GM18909 (cell line): ENCODE results near the gene USP6NL.
"Not testable (repeated sequence)": the region's sequence is repeated elsewhere in the genome, so short reads cannot be mapped to it uniquely, and the experiment has no call there.

ENCODE experiments used
- ATAC-seq: cut with Tn5 transposase; IDR thresholded peaks from one replicate; pipeline ENCODE4 v1.9.1; 2021; ENCODE audit warnings: mild to moderate bottlenecking; ENCODE audit not compliant: unreplicated experiment, poor library complexity

USP6NL gene

DNA sequence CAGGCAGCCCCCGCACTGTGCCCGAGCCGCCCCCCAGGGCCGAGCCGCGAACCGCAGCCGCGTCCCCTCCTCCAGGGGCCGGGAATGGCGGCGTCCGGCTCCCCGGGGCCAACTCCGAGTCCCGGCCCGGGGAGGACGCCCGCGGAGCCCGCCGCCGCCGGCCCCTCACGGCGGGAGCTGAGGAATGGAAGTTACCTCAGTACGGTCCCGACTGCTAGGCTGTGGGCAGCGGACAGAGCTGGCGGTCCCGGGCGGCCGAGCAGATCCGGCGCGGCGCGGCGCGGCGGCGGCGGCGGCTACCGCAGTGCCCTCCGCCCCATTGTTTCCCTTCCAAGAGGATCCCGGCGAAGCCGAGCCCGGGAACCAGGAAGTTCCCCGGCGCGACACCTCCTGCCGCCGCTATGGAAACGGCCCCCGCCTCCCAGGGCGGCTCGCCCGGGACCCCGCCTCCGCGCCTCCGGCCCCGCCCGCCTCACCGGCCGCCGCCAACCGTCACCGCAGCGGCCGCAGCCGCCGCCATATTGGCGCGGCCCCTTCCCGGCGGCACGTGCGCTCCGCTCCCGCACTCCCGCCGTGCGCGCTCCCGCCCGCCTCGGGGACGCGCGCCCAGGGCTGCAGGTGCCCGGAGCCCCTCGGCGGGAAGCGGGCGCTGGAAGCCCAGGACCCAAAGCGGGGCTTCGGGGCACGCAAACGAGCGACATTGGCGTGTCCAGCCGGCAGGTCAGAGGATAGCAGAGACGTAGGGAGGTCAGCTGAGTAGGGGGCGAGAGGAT, at the start of gene USP6NL:
Gene USP6NL, minus strand, starts transcription at position 403 of the 773 bp plus-strand sequence. CDS start 14,016 bp downstream, outside the sequence.
- peak; percentile 66 for ATAC-seq

DNA sequence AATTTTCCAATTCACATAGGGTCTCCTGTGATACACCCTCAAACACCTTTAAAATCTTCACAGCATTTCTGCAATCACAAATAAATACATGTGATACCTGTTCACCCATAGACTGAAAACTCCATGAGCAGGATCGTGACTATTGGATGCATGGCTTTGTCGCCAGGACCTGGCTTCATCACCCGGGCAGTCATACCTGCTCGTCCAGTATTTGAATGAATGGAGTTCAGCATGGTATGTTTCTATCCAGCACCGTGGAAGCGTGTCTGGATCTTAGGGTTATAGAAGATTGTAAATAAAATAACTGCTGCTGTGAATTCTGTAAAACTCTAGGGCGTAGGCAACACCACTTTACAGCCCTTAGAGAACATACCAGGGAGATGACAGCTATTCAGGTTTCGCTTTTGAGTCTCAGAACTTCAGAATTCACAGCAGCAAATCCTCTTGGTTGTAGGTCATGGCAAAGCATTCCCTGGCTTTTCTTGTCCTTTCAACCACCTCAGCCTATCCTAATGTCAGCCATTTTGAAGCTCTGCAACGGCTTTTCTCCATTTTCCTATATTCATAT, 47.4 kb upstream of the USP6NL start:
- no peak for ATAC-seq

DNA sequence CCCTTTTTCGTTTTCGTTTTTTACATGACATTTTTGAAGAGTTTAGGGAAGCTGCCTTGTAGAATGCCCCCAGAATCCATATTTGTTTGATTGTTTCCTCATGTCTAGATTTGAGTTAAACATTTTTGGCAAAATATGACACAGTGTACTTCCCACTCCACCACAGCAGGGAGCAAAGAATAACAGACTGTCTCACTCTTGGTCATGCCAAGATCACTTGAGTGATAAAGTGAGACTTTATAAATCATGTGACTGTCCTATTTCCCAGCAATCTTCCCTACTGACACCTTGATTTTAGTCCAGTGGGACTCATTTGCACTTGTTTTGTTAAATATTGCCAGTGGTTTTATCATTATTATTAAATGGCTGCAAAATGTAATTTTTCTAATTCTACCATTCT, 44.4 kb upstream of the USP6NL start:
- ATAC-seq: no peak

DNA sequence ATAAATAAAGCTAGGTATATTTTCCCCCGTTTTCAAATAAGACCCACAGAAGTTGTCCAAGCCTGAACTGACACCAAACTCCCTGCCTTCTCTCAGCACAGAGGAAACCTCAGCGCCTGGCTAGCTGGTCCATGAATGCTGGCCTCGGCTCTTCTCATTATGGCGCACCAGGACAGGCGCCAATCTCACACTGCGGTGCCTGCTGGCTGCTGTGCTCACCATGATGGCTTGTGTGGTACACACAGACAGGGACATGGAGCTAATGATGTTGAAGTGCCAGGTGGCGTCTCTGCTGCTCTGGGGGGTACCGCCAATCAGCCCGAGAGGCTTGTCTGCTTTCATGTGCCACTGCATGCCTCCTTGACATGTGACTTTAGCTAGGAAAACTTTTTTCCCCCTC, 43.2 kb upstream of the USP6NL start:
- no peak for ATAC-seq

DNA sequence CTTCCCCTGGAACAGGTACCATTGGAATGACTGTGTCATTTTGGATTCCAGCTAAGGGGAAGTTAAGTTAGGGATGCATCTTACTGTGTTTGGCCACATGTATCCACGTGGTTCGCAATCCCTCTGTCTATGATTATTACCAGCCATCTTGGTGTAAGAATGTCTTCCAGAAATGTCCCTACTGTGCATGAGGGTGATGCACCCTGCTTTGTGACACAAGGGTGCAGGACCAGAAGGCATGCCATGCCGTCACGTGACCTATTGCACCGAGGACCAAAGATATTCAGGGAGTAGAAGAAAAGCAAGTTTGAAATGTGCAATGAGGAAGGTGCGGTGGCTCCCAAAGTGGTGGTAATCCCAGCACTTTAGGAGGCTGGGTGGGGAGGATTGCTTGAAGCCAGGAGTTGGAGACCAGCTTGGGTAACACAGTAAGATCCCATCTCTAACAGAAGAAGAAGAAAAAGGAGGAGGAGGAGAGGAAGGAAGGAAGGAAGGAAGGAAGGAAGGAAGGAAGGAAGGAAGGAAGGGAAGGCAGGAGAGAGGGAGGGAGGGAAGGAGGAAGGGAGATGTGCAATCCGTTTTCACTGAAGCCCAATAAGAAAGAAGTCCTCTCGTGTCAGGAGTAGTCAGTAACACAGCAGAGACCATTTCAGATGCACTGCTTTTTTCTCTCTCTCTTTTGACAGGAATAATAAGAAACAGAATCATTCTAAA, 42.5 kb upstream of the USP6NL start:
- no peak for ATAC-seq

DNA sequence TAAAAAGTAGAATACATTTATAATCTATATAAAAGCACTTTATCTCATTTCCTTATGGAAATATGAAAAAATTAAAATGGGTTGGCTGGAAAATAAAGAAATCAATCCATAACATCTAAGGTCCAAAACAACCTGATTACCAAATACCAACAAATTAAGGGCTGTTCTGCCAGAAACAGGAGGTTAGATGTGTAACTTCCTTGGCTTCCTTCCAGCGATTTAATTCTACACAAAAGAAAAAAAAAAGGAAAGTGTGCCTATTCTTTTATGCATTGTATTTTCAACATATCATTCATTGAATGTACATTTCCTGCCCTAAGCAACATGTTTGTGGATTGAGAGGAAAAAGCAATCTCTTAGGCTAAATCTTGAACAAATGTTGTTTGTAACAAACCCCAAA, 36.2 kb upstream of the USP6NL start:
- no peak for ATAC-seq

DNA sequence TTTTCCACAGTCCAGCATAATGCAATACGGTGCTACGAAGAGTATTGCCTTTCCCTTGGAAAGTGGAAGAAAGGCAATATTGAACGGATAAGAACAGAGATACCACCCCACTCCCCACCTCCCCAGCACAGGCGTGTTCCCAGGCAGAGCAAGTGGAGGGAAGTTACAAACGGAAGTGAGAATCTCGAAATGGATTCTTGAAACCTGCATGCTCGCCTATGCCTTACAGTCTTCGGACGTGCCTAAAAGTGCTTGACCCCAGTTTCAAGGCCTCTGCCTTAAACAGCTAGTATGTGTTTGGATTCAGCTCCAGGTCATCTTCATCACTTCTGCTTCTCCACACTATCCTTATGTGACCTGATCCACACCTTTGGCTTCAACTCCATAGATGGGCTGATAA, 35.0 kb upstream of the USP6NL start:
- no peak for ATAC-seq

DNA sequence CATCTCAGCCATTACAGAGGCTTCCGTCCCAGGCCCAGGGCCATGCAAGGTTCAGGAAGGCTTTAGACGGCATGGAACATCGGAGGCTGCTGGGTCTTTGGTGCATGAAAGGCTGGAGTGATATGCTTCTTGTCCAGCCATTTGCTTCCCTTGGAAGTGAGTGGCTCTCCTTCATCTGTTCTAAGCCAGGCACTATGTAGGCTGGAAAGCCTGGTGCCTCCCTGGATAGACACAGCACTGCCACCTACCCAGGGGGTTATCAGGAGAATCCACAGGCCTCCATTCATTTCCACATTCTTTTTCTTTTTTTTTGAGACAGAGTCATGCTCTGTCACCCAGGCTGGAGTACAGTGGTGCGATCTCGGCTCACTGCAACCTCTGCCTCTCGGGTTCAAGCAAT, 31.6 kb upstream of the USP6NL start:
- no peak for ATAC-seq

DNA sequence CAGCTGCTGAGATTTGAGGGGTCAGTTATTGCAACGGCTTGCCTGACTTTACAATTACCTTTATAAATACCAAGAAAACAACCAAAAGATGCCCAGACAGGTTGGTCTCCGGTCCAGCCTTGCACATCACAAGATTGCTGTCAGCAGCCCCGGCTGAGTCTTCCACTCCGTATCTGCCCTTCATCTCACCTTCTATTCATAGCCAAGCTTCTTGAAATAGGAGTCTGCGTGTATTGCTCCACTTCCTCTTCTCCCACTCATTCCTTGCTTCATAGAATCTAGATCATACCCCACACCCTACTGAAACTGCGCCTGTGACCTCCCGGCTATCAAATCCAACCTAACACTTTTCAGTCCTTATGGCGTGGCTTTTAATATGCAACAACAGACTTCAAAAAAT, 31.1 kb upstream of the USP6NL start:
- ATAC-seq: no peak

DNA sequence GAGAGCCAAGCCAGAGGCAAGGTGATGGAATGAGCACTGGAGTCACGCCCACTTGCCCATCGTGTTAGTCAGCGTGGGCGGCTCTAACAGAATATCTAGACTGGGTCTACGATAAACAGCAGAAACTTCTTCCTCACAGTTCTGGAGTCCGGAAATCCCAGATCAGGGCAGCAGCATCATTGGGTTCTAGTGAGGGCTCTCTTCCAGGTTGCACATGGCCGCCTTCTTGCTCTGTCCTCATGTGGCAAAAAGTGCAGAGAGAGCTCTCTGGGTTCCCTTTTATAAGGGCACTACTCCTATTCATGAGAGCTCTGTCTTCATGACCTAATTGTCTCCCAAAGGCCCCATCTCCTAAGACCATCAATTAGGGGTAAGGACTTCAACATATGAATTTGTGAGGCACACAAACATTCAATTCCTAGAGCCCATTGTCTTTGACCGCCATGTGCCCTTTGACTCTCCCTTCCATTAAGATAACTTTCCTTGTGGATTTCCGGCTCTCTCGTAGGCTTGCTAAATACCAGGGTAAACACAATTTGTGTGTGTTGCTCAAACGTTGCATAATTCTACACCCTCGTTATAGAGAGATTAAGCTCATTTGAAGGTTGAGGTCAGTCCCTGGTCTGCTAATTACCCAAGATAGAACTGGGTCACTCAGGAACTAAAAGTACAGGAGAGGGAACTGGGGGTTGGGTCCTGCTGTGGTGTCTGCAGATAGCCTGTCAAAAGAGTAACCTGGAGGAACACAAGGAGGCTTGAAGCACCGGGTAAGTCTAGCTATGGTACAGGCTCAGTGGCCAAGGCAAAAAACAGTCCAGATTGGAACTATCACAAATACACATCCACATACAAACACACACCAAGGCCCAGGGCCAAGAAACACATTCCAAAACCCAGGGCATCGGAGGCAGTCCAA, 28.7 kb upstream of the USP6NL start:
- no peak for ATAC-seq

DNA sequence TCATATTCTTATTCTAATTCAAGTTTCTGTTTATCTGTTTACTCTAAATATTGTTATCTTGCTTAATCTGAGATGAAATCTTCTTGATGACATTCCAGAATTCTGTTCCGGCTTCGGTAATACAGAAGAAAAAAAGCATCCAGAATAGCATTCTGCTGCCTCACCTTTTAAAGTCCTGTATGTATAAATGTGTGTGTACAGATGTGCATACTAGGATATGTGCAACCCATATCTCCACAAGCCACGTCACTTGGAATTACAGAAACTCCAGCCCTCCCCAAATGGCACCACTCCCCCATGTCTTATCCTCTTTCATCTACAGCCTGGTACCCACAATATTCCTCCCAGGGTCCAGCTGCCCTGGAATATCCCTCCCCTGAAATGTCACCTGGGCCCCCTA, 27.9 kb upstream of the USP6NL start:
- ATAC-seq: no peak

DNA sequence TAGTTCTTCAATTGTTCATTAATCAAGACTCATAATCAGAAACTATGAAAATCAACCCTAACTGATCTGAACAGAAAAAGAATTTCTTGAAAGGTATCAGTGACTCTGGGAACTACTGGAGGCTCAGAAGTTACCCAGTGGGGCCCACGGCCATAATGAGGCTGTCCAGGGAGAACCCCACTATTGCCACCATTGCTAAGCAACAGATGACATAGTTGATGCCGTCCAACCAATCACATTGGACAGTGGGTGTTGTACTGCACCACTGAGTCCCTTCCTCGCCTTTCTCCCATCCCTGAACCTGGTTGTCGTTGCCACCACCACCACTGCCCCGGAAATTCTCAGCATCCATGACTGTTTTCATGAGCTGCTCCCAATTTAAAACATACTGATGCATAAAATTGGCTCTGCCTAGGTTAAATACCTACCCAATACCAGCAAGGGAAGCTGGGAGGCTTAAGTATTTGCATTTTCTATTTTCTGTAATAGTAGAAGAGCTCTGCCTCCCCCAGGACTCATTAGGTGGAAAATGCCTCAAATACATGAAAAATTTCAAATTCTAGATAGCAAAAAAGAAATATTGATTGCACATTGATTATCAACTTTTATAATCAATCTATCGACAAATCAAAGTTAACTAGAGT, 26.7 kb upstream of the USP6NL start:
- peak; percentile 71 for ATAC-seq

DNA sequence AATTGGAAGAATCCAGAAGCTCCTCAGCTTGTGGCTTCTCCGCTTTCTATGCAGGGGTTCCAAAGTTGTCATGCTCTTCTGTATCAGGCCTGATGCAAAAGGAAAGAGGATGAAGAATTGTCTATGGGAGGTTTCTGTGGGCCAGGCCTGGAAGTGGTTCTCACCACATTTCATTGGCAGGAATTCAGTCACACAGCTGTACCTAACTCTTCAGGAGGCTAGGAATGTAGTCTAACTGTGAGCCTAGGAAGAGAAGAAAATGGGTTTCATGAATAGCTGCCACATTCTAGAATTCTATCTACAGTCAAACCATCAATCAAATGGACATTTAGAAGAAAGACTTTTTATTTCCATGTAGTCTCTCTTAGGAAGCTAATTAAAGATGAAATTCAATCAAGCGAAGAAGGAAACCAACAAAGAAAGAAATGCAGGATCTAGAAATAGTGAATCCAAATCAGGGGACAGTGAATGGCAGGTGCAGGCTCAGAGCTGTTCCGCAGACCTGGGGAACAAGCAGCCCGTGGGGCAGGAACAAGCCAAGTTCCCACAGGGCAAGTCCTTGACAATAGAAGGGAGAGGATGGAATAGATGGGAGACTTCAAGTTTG, 25.4 kb upstream of the USP6NL start:
- ATAC-seq: no peak

DNA sequence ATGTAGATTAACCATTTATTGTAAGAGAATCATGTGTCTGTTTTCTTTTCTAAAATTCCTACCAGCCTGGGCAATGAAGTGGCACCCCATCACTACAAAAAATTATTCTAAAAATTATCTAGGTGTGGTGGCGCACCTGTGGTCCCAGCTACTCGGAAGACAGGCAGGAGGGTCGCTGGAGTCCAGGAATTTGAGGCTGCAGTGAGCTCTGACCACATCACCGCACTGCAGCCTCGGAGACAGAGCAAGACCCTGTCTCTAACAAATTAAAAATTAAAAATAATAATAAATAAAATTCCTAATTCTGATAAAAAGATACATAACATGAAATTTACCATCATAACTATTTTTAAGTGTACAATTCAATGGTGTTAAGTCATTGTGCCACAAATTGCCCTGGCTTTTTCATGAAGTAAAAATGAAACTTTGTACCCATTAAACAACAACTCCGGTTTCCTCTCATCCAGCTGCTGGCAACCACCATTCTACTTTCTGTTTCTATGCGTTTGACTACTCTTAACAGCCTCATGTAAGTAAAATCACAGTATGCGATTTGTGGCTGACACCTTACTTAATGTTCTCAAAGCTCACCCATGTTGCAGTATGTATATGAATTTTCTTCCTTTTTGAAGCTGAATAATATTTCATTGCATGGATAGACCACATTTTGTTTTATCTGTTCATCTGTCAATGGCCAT, 20.6 kb upstream of the USP6NL start:
- peak; percentile 99 for ATAC-seq

DNA sequence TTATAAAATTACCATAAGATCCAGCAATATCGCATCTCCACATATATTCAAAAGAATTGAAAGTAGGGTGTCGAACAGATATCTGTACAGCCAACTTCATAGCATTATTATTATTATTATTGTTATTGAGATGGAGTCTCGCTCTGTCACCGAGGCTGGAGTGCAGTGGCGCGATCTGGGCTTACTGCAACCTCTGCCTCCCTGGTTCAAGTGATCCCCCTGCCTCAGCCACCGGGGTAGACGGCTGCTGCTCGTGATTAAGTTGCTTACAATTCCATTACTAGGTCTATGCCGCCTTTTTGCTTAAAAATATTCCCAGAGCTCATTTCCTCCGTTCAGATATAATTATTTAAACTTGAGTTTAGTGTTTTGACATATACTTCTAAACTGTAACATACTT, 19.8 kb upstream of the USP6NL start:
- no peak for ATAC-seq

DNA sequence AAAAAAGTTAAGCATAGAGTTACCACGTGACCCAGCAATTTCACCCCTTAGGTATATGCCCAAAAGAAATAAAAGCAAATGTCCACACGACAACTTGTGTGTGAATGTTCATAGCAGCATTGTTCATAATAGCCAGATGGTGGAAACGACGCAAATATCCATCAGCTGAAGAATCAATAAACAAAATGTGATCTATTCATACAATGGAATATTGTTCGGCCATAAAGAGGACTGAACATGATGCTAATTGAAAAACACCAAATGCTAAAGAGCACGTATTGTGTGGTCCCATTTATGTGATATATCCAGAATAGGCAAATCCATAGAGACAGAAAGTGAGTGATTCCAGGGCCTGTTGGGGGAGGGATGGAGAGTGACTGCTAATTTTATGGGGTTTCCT, 18.3 kb upstream of the USP6NL start:
- ATAC-seq: no peak

DNA sequence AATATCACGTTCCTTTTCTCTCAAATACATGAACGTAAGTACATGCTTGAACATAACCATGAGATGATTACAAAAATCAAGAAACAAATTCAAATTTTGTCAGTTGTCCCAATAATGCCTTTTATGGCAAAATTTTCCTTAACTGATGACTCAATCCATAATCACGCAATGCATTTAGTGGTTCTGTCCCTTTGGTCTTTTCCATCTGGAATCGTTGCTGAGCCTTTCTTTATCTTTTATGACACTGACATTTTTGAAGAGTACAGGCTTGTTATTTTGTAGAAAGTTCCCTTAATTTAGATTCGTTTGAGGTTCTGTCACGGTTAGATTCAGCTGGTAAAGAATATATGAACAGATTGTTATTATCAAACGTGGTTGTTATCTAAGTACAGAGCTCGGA, 16.5 kb upstream of the USP6NL start:
- not testable (repeated sequence) for ATAC-seq

DNA sequence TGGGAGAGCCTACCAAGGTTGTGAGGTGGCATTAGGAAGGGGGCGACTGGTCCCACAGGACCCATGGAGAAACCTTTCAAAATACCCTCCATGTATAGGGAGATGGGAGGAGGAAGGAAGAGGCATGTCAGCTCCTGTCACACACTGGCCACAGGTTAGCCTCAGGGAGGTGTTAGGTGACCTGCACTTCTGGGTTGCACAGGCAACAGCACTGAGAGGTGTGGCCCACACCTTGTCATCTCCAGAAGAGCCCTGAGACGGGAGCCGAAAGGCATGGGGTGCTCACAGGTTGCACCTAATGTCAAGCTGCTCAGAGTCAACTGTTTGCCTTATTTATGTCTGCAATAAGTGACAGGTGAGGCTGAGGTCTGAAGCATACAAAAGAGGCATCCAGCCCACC, 14.6 kb upstream of the USP6NL start:
- no peak for ATAC-seq
